Measurements from ENCODE around the gene CASP2. TPM values are rescaled to one million over a fixed set of nuclear protein-coding genes. Genes with fewer than 3 reads are reported as not detected.
A peak's percentile ranks its signal among the peaks of the same experiment; 100 is the strongest.

The CASP2 gene
- total and polyA plus RNA-seq, 2 of the 8 experiments (the other 6 are each of a cell fraction or from before 2014, with no cell fraction given) = 23.7 to 35.3 TPM

- Histone ChIP-seq H3K27me3 (replicated peaks in 1 of 4; ENCODE audit: control insufficient read depth in 3 of 4, extremely low read depth in 1 of 4, insufficient read depth in 3 of 4, low read length in 3 of 4) (no peaks in the 10 kb centered on the region), H4K8ac (ENCODE audit: extremely low read depth, insufficient read depth, low read length) (no peak overlapping the region), H3K56ac (replicated peaks; ENCODE audit: insufficient read length, low read depth, low read length) (no peak overlapping the region), H2BK120ac (replicated peaks; ENCODE audit: low read depth, low read length) (no peak overlapping the region), H3K4me2 (ENCODE audit: insufficient read depth in 1 of 2, low read depth in 2 of 2, low read length in 2 of 2) (no peak overlapping the region), H3K79me2 (ENCODE audit: control insufficient read depth in 1 of 2, insufficient read depth in 2 of 2, low read length in 2 of 2) (no peaks in the 10 kb centered on the region), H3K9me3 (ENCODE audit: insufficient read depth in 2 of 2, low read depth in 1 of 2, low read length in 1 of 2) (no peaks in the 10 kb centered on the region), H2BK20ac (ENCODE audit: low read length) (no peak overlapping the region), H3K18ac (ENCODE audit: extremely low read depth, low read length) (no peak overlapping the region), H4K20me1 (replicated peaks in 1 of 2; ENCODE audit: control insufficient read depth in 1 of 2, insufficient read depth in 2 of 2, low read length in 2 of 2) (no peaks in the 10 kb centered on the region), H3K23me2 (ENCODE audit: low read depth, low read length) (no peaks in the 10 kb centered on the region), H3K36me3 (ENCODE audit: control insufficient read depth in 2 of 4, insufficient read depth in 4 of 4, low read length in 3 of 4) (no peaks in the 10 kb centered on the region), H3K14ac (ENCODE audit: insufficient read length) (no peak overlapping the region), H2BK12ac (ENCODE audit: low read depth, low read length) (no peak overlapping the region), H2BK15ac (ENCODE audit: low read length) (no peak overlapping the region), H3K27ac (ENCODE audit: low read depth, low read length) (no peak overlapping the region), H3K4me3 (ENCODE audit: extremely low read depth in 1 of 4, insufficient read depth in 2 of 4, low read depth in 3 of 4, low read length in 4 of 4) (no peak overlapping the region), H3K23ac (ENCODE audit: insufficient read length) (no peak overlapping the region), H3K4ac (replicated peaks; ENCODE audit: insufficient read length, low read depth, low read length) (no peak overlapping the region), H3K4me1 (replicated peaks in 1 of 4; ENCODE audit: control insufficient read depth in 3 of 4, insufficient read depth in 4 of 4, low read length in 3 of 4) (no peaks in the 10 kb centered on the region), H4K5ac (ENCODE audit: insufficient read length, low read depth, low read length) (no peak overlapping the region), H3K79me1 (ENCODE audit: low read depth, low read length) (no peaks in the 10 kb centered on the region), H4K91ac (replicated peaks; ENCODE audit: insufficient read length, low read length) (no peak overlapping the region), H3K9ac (replicated peaks in 1 of 4; ENCODE audit: extremely low read depth in 1 of 4, low read depth in 3 of 4, low read length in 3 of 4) (no peak overlapping the region), H2AK5ac (ENCODE audit: low read depth, low read length) (no peak overlapping the region), H2AFZ (ENCODE audit: low read length) (0 out of 2 replicates have a peak overlapping the region, but pooled peaks have one; percentile 57), H2BK5ac (ENCODE audit: low read depth, low read length) (no peak overlapping the region)
- 85% methylated on average over 3 of the region's 3 CpGs; no CpG with 5 or more reads in 1 of the 2 experiments for WGBS, 2 experiments (ENCODE audit: extremely low coverage in 1 of 2, insufficient coverage in 1 of 2, insufficient read length in 1 of 2, insufficient replicate concordance in 2 of 2, low coverage in 1 of 2, low lambda C conversion rate in 2 of 2, missing lambda C conversion rate in 1 of 2)
- ChIA-PET CTCF (ENCODE audit: partially characterized antibody) (interaction anchor here (0.7 to 5.3 kb wide), 13 partner anchors 12 to 947 kb away, joined by 3 to 35 read pairs (median 6); partner anchors contain the start of gene CASP2), POLR2A (ENCODE audit: partially characterized antibody) (interaction anchor here (0.8 kb wide), 1 partner anchor 140 kb away, joined by 3 read pairs; no protein-coding TSS in a partner anchor)
- no peak for TF ChIP-seq TAF7 (optimal IDR thresholded peaks at IDR 0.05; ENCODE audit: borderline replicate concordance, low read depth, low read length)
- no peak for TF ChIP-seq SP2 (IDR thresholded peaks at IDR 0.05; ENCODE audit: low read length)
- peak in 1 of 2 experiments; percentile 31; a peak in 2 of 4 replicates for TF ChIP-seq RAD21 (IDR thresholded peaks at IDR 0.05 in 1 of 2, conservative IDR thresholded peaks at IDR 0.05 in 1 of 2; ENCODE audit: low read depth in 2 of 2, low read length in 2 of 2)
- no peak for TF ChIP-seq EP300 (IDR thresholded peaks at IDR 0.05; ENCODE audit: borderline replicate concordance in 1 of 2, low read depth in 2 of 2, low read length in 2 of 2)
- TF ChIP-seq, protein P1, sequence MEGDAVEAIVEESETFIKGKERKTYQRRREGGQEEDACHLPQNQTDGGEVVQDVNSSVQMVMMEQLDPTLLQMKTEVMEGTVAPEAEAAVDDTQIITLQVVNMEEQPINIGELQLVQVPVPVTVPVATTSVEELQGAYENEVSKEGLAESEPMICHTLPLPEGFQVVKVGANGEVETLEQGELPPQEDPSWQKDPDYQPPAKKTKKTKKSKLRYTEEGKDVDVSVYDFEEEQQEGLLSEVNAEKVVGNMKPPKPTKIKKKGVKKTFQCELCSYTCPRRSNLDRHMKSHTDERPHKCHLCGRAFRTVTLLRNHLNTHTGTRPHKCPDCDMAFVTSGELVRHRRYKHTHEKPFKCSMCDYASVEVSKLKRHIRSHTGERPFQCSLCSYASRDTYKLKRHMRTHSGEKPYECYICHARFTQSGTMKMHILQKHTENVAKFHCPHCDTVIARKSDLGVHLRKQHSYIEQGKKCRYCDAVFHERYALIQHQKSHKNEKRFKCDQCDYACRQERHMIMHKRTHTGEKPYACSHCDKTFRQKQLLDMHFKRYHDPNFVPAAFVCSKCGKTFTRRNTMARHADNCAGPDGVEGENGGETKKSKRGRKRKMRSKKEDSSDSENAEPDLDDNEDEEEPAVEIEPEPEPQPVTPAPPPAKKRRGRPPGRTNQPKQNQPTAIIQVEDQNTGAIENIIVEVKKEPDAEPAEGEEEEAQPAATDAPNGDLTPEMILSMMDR (IDR thresholded peaks at IDR 0.05; ENCODE audit: control extremely low read depth in 1 of 3, insufficient read depth in 1 of 3, low read depth in 1 of 3, low read length in 3 of 3) = peak in 2 of 3 experiments; percentile 38 to 54; a peak in 3 of 4 replicates
- DNase-seq (ENCODE audit: low read depth in 1 of 2, low spot score in 2 of 2) = no peak
- FAIRE-seq = no peak
Measured at GRCh38 chr7:143256325-143256724, 31.8 kb upstream of the CASP2 start.

Measured in H1 (cell line).